Activated T-helper 2 cell treated with anti-CD3 and anti-CD28 coated beads, Interferon-gamma antibody, Interleukin-2, Interleukin-4, amounts not matched to agents 10 μg/mL and 5 μg/mL and 100 μg/mL, durations not matched to agents 14 hours and 24 hours and 36 hours (primary cell): ENCODE data around the gene CSNK2A2. TPM values are rescaled to one million over a fixed set of nuclear protein-coding genes. Genes with fewer than 3 reads are reported as not detected.

ENCODE experiments used
- DNase-seq: peaks from one replicate; pipeline ENCODE4 v3.0.0; 2021; ENCODE audit warnings: low spot score
- H3K27ac Mint-ChIP-seq: one replicate; pipeline ENCODE4 v1.8.0; 2021; ENCODE audit warnings: mixed read lengths
- H3K27me3 Mint-ChIP-seq: one replicate; pipeline ENCODE4 v1.8.0; 2021; ENCODE audit warnings: low read depth, mixed read lengths
- H3K36me3 Mint-ChIP-seq: one replicate; pipeline ENCODE4 v1.8.0; 2021; ENCODE audit warnings: low read depth, mixed read lengths
- H3K4me1 Mint-ChIP-seq: one replicate; pipeline ENCODE4 v1.8.0; 2021; ENCODE audit warnings: low read depth, mixed read lengths
- H3K4me3 Mint-ChIP-seq: one replicate; pipeline ENCODE4 v1.8.0; 2021; ENCODE audit warnings: low read depth, mild to moderate bottlenecking, moderate library complexity, mixed read lengths
- H3K9me3 Mint-ChIP-seq: one replicate; pipeline ENCODE4 v1.8.0; 2021; ENCODE audit warnings: mixed read lengths
- intact Hi-C: fragments of 100-400 bp; cut with micrococcal nuclease; formaldehyde crosslinking; loops from one replicate; pipeline ENCODE4 v1.15.1; 2023
- total RNA-seq: library from RNA; stranded (reverse); gene quantifications from 2 replicates; pipeline ENCODE4 v1.2.3, GENCODE V29; 2022

CSNK2A2 gene
- total RNA-seq, 1 donor from 2014 or later = 93.9 TPM

DNA sequence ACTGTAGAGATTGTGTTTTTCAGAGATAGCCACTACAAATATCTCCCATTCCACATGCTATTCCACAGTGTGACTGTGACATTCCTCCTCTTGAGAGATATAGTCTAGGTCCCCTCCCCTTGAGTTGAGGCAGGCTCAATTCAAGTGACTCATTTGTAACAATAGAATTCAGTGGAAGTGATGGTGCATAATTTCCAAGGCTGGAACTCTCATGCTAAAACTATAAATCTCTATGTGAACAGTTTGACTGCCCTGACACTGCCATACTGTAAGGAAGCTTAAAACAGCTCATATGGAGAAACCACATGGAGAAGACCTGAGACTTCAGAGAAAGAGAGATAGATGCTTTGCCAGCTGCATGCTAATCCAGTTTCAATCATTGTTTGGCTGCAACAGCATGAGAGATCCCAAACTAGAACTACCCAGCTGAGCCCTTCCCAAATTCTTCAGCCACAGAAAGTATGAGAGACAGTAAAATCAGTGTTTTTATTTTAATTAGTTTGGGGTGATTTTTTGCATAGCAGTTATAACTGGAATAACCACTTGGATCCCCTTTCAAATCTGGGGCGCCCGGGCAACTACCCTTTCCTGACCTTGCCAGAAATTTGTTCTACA is 19.5 kb upstream of the CSNK2A2 start:
- Mint-ChIP-seq H3K4me1 (no peaks in the 10 kb centered on the region), H3K4me3 (no peak overlapping the region), H3K9me3 (no peaks in the 10 kb centered on the region), H3K27ac (no peak overlapping the region), H3K27me3 (peaks cover 22% of the 10 kb centered on the region), H3K36me3 (no peaks in the 10 kb centered on the region)
- DNase-seq = no peak
- intact Hi-C loops = no loop called here

DNA sequence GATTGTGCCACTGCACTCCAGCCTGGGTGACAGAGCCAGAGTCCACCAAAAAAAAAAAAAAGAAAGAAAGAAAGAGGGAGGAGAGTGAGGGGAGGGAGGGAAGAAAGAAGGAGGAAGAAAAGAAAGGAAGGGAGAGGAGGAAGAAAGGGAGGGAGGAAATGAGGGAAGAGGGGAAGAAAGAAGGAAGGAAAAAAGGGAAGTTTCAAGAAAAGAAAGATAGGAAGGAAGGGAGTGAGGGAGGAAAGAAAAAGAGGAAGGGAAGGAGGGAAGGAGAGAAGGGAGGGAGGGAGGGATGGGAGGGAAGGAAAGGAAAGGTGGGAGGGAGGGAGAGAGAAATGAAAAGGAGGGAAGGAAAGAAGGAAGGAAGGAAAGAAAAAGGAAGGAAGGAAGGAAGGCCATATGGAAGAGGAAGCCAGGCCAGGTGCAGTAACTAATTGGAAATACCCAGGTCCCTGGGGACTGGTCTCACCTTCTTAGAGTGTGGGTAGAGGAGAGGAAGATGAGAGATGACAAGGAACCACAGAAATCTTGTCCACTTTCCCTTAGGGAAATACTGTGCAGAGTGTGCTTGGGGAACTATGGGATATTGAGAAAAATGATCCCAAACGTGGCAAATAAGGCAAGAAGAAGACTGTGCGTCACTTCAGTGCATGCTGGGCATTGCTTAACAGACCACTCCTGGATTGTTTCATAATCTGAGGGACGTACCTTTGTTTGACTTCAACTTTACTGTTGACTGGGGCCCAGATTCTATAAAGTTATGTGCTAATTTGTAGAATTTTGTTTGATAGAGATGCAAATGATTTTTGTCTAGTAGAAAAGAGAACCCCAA is 15.1 kb upstream of the CSNK2A2 start:
- no peak overlapping the region for H3K4me3 Mint-ChIP-seq
- peaks cover 22% of the 10 kb centered on the region for H3K27me3 Mint-ChIP-seq
- no peak for DNase-seq
- no peak overlapping the region for H3K27ac Mint-ChIP-seq
- H3K9me3 Mint-ChIP-seq = no peaks in the 10 kb centered on the region
- no peaks in the 10 kb centered on the region for H3K4me1 Mint-ChIP-seq
- intact Hi-C loops = no loop called here
- no peaks in the 10 kb centered on the region for H3K36me3 Mint-ChIP-seq

DNA sequence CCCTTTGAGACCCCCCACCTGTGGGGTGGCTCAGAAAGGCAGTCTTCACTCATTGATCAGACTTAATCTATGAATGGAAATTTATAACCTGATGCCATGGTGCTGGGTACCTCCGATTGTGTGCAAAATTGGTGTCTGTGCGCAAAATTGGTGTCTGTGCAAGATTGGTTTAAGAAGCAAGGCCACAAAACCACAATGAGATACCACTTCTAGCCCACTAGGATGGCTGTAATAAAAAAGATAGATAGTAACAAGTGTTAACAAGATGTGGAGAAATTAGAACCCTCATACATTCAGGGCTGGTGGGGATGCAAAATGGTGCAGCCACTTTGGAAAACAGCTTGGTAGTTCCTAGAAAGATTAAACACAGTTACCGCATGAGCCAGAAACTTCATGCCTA is 13.9 kb upstream of the CSNK2A2 start:
- no peak overlapping the region for H3K27ac Mint-ChIP-seq
- no peak for DNase-seq
- H3K36me3 Mint-ChIP-seq = no peaks in the 10 kb centered on the region
- no peaks in the 10 kb centered on the region for H3K4me1 Mint-ChIP-seq
- no peak overlapping the region for H3K4me3 Mint-ChIP-seq
- intact Hi-C loops = no loop called here
- H3K9me3 Mint-ChIP-seq = no peaks in the 10 kb centered on the region
- peaks cover 19% of the 10 kb centered on the region for H3K27me3 Mint-ChIP-seq

DNA sequence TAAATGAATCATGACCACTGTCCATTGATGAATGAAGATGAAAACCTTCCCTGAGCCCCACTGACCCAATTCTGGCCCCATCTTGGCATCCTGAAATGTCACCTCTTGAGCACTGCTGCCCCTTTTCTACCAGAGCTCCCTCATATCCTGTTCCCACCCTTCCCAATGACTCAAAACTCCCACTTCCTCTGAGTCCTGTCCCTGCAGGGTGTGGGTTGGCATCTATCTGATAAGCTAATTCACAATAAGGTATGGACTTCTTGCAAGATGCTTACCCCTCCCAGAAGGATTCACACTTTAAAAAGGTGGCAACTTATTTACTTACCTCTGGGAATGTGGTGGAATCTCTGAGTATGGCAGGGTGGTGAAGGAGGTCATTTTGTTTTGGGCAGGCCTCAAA is 13.3 kb upstream of the CSNK2A2 start:
- no peak overlapping the region for H3K27ac Mint-ChIP-seq
- H3K4me1 Mint-ChIP-seq = no peaks in the 10 kb centered on the region
- intact Hi-C loops = no loop called here
- H3K9me3 Mint-ChIP-seq = no peaks in the 10 kb centered on the region
- H3K36me3 Mint-ChIP-seq = no peaks in the 10 kb centered on the region
- no peak for DNase-seq
- H3K27me3 Mint-ChIP-seq = peaks cover 19% of the 10 kb centered on the region
- no peak overlapping the region for H3K4me3 Mint-ChIP-seq

DNA sequence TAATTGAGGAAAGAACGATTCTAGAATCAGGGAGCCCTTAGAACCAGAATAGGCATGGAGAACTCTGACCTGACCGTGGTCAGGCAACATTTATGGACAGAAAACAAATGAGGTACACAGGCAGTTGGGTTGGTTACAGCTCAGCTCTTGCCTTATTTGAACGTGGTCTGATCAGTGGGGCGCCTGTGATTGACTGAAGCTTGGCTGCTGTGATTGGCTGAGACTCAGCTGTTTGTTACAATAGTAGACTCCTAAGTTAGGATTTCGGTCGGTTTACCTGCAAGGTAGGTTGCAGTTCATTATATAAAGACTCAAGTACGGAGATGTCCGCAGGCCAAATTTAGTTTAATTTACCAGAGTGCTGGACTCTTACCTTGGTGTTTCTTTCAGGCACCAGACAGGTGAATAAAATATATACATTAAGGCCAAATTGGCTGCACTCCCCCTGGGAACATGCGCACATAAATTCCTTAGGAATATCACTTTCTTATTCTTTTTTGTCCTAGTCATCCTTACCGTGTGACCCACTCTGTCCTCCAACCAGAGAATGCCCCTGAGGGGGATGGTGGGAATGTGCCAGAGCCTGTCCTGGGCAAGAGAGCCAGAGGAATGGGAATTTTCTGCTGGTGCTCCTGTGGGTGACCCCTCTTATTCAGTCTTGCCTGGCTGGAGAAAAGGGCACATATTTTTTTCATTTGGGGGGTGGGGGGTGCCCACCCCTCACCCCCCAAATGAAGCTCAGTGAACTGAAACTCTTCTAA is 7.5 kb upstream of the CSNK2A2 start:
- peaks cover 9% of the 10 kb centered on the region for H3K27me3 Mint-ChIP-seq
- no peak overlapping the region for H3K4me3 Mint-ChIP-seq
- H3K9me3 Mint-ChIP-seq = no peaks in the 10 kb centered on the region
- DNase-seq = no peak
- no peaks in the 10 kb centered on the region for H3K4me1 Mint-ChIP-seq
- intact Hi-C loops = no loop called here
- no peak overlapping the region for H3K27ac Mint-ChIP-seq
- no peaks in the 10 kb centered on the region for H3K36me3 Mint-ChIP-seq

DNA sequence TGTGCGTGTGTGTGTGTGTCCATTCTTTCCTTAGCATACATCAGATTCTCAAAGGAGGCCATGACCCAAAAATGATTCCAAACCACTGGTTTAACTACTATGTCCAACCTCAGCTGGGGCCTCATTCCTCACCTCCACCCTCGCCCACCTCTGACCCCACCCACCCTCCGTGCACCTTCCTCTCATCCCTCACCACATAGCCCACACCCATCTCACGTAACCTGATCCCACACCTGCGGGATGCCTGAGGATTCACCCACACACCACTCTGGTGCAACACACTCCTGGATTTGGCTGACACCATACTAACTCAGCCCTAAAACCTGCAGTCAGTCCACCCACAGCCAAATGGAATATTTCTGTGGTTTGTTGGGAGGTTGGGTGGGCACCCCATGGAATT is 3.3 kb upstream of the CSNK2A2 start:
- H3K4me3 Mint-ChIP-seq = no peak overlapping the region

DNA sequence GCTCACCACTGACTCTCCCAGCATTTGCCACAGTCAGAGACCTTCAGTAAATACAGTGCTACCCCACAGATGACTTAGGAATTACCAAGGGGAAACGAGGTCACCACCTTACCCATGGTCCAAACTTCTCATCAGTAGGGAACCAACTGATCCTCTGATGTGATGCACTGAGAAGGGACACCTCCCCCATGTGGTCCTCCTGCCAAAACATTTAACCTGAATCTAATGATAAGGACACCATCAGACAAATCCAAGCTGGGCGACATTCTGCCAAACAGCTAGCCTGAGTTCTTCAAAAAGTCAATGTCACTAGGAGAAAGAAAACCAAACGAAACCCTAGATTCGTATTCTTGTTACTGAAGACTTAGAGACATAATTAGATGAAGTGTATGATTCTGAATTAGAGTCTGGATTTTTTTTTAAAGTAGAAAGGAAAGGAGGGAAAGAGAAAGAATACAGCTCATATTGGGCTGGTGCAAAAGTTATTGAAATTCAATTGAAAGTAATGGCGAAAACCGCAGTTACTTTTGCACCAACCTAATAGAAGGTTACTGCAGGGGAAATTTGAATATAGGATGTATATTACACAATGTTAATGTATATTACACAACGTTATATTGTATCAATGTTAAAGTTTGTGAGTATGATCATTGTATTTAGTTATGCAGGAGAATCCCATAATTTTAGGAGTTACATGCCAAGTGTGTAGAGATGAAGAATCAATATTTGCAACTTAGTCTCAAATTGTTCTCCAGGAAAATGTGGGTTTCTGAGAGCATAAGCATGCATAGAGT is 2.3 kb upstream of the CSNK2A2 start:
- DNase-seq = no peak
- Mint-ChIP-seq H3K36me3 (peaks cover 21% of the 10 kb centered on the region), H3K9me3 (no peaks in the 10 kb centered on the region), H3K27me3 (peaks cover 15% of the 10 kb centered on the region), H3K4me1 (peaks cover 26% of the 10 kb centered on the region), H3K4me3 (peak overlapping the region; percentile 10), H3K27ac (no peak overlapping the region)
- intact Hi-C loops = no loop called here

More for the DNA sequence above, 3.3 kb upstream of the CSNK2A2 start:
- H3K27ac Mint-ChIP-seq = no peak overlapping the region
- DNase-seq = no peak
- peaks cover 15% of the 10 kb centered on the region for H3K27me3 Mint-ChIP-seq
- intact Hi-C loops = no loop called here
- peaks cover 17% of the 10 kb centered on the region for H3K4me1 Mint-ChIP-seq
- H3K9me3 Mint-ChIP-seq = no peaks in the 10 kb centered on the region
- peaks cover 11% of the 10 kb centered on the region for H3K36me3 Mint-ChIP-seq

DNA sequence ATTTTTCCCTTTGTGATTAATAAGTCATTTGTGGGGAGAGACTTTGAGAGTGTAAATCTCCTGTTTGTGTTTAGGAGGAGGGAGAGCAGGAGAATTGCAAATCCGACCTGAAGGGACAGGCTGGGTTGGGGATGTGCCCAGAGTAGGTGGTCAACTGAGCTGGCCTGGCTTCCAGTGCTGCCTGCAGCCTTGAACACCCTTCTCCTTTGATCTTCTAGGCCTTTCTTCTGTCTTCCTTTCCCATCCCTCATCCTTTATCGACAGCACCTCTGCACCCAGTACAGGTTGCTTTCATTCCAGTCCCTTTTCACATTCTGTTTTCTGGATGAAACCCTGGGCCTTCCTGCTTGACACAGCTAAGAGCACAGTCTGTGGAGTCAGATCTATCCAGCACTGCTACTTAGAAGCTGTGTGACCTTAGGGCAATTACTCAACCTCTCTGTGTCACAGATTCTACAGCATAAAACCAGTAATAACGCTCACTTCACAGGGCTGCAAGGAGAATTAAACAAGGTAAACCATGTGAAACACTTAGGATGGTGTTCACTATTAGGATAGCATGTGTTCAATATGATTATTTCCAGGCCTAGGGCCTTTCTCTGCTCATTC is 1.0 kb upstream of the CSNK2A2 start:
- peak overlapping the region; percentile 79 for H3K4me3 Mint-ChIP-seq
- intact Hi-C loops = loop anchor here (5.0 to 10.0 kb wide), 3 partner anchors 48 to 433 kb away; partner anchors contain the start of gene MMP15
- H3K27ac Mint-ChIP-seq = peak overlapping the region; percentile 50

DNA sequence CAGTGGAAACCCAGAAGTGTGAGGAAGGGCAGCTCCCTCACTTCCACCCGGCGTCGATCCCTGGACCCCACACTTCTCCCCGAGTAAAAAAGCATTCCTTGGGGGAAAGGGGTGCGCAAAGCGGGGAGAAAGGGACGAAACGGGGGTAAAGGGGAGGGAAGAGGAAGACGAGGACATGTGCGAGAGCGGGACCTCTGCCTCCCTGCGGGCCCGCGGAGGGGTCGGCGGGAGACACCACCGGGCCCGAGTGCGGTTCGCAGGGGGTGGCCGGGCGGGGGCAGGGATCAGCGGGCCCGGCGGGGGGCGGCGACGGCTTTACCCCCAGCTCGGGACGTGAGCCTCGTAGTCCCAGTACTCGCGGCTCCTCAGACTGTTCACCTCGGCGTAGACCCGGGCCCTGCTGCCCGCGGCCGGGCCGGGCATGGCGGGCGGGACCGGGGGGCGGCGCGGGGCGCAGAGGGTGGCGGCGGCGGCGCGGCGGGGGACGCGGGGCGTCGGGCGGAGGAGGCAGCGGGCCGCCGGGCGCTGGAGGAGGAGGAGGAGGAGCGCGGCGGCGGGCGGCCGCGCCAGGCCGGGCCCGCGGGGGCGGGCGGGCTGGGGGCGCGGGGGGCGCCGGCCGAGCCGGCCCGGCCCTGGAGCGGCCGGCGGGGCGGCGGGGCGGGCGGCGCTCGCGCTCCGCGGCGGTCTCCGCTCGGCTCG is 443 bp downstream of the CSNK2A2 start:
- no peaks in the 10 kb centered on the region for H3K9me3 Mint-ChIP-seq
- H3K4me1 Mint-ChIP-seq = peaks cover 40% of the 10 kb centered on the region
- H3K36me3 Mint-ChIP-seq = peaks cover 44% of the 10 kb centered on the region
- peak overlapping the region; percentile 54 for H3K27ac Mint-ChIP-seq
- peak overlapping the region; percentile 84 for H3K4me3 Mint-ChIP-seq
- intact Hi-C loops = loop anchor here (2.0 to 10.0 kb wide), 4 partner anchors 50 to 435 kb away; partner anchors contain the start of genes CFAP20 and MMP15
- no peak for DNase-seq
- peaks cover 12% of the 10 kb centered on the region for H3K27me3 Mint-ChIP-seq

More for the DNA sequence above, 1.0 kb upstream of the CSNK2A2 start:
- Mint-ChIP-seq H3K27me3 (peaks cover 15% of the 10 kb centered on the region), H3K4me1 (peaks cover 32% of the 10 kb centered on the region), H3K36me3 (peaks cover 31% of the 10 kb centered on the region), H3K9me3 (no peaks in the 10 kb centered on the region)
- DNase-seq = no peak

DNA sequence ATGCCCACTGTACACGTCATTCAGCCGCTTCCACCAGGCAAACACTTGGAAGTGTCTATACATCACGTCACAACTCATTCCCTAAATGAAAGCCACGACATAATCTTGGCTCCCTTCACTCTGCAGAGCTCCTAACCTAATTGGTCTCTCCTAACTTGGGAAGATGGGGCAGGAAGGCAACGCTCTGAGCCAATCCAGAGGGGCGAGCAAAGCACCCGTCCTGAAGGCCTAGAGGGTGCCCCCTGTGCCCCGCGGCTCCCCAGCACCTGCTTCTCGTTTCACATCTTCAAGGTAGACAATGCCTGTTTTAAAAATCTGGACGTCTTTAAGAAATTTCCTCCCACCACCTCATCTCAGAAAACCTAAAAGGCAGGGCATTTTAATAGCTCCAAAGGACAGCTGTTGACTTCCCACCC is 1.0 kb downstream of the CSNK2A2 start:
- DNase-seq = no peak
- Mint-ChIP-seq H3K36me3 (peaks cover 50% of the 10 kb centered on the region), H3K4me3 (peak overlapping the region; percentile 84), H3K27ac (peak overlapping the region; percentile 54), H3K9me3 (no peaks in the 10 kb centered on the region), H3K4me1 (peaks cover 41% of the 10 kb centered on the region), H3K27me3 (peaks cover 10% of the 10 kb centered on the region)
- intact Hi-C loops = loop anchor here (2.0 to 10.0 kb wide), 4 partner anchors 50 to 435 kb away; partner anchors contain the start of genes CFAP20 and MMP15

DNA sequence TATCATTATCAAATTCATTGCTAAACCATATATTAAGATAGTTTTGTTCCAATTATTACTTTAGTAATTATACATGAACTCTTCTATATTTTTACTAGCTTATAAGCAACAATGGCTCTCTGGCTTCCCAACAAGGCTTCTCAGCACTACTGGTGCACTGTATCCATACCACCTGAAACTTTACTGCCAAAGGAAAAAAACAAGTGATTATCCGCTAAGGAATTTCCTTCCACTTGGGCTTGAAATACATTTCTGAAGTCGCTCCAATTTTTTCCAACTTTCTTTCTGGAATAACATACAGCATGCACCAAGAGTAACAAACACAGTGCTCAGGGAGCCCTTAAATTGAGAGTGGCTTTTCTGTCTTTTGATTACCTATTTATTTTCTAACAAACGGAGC is 2.1 kb downstream of the CSNK2A2 start:
- Mint-ChIP-seq H3K36me3 (peaks cover 61% of the 10 kb centered on the region), H3K4me3 (peak overlapping the region; percentile 84), H3K27ac (no peak overlapping the region), H3K4me1 (peaks cover 47% of the 10 kb centered on the region), H3K27me3 (peaks cover 10% of the 10 kb centered on the region), H3K9me3 (no peaks in the 10 kb centered on the region)
- DNase-seq = no peak
- intact Hi-C loops = loop anchor here (2.0 to 10.0 kb wide), 4 partner anchors 52 to 437 kb away; partner anchors contain the start of genes CFAP20 and MMP15
